HG03097 (cell line): ENCODE data around the gene LTA.
"Not testable (repeated sequence)": the region's sequence is repeated elsewhere in the genome, so short reads cannot be mapped to it uniquely, and the experiment has no call there.

ENCODE experiments used
- ATAC-seq: cut with Tn5 transposase; IDR thresholded peaks from one replicate; pipeline ENCODE4 v1.9.1; 2021; ENCODE audit not compliant: unreplicated experiment, low FRiP score

Gene LTA

DNA sequence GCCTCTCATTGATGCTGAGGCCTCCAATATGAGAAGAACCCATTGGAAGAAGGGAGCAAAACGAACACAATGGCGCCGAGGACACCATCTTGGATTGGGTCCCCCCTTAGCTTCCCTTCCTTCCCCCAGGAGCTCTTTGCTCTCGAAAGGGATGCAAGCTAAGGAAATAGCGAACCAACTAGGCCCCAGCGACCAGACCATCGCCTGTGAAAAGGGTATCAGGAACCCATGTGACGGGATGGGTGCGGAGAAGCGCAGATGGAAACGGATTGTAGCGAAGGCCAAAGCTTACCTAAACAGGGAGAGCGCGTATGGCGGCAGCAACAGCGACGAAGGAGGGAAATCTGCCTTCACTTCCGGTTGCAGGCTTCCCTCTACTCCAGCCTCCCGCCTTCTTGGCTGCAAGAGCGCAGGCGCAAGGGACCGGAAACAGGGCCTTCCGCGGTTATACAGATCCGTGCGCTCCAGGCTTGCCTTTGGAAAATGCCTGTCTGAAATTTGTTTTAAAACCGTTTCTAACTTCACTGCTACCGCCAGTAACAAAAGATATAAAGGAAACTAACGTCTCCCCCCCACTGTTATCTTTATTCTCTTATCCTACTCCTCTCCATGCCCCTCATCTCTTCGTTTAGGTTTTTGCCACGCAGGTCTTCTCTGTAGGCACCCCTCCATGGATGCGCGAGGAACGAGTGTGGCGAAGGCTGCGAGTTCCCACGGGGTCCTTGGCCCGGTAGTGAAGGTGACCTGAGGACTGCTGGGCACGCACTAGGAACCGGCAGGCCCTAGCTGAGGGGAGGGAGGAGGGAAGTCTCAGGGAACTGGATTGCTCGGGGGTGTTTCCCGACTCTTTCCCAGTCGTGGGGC, 30.2 kb upstream of the LTA start, which contains the start of gene DDX39B:
Gene DDX39B (minus strand): TSS at position 346 of the 864 bp plus-strand sequence. CDS start 1,471 bp downstream, outside the sequence.
- peak; percentile 58 for ATAC-seq

DNA sequence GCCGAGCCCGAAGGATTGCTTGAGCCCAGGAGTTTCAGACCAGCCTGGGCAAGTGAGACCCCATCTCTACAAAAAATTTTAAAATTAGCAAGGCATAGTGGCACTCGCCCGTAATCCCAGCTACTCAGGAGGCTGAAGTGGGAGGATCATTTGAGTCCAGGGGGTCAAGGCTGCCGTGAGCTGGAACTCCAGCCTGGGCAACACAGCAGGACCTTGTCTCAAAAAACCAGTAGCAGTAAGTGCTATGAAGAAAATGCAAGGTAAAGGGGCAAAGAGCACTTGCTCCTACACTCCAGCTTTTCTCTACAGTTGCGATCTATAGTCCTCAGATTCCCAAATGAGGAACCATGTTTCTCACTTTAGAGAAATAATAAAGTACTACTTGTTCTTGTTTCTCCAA, 28.4 kb upstream of the LTA start:
- ATAC-seq: no peak

GRCh38 chr6:31544676-31545075, 27.4 kb upstream of the LTA start:
- no peak for ATAC-seq

DNA sequence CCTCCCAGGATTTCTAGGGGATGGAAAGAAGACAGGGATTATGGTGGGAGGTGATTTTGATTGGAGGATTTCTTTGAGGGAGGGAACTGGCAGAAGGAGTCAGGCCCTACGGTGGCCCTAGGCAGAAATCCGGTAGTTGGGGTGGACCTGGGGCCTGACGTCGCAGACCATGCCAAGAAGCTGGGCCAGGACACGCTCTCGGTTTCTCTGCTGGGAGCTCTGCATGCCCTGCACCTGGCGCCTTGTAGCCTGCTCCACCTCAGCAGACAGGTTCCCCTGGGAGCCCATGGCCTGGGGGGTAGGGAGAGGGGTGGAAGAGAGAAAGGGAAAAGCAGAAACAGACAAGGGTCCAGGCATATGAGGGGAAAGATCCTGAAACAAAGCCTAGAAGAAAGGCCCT, 26.8 kb upstream of the LTA start:
- no peak for ATAC-seq

DNA sequence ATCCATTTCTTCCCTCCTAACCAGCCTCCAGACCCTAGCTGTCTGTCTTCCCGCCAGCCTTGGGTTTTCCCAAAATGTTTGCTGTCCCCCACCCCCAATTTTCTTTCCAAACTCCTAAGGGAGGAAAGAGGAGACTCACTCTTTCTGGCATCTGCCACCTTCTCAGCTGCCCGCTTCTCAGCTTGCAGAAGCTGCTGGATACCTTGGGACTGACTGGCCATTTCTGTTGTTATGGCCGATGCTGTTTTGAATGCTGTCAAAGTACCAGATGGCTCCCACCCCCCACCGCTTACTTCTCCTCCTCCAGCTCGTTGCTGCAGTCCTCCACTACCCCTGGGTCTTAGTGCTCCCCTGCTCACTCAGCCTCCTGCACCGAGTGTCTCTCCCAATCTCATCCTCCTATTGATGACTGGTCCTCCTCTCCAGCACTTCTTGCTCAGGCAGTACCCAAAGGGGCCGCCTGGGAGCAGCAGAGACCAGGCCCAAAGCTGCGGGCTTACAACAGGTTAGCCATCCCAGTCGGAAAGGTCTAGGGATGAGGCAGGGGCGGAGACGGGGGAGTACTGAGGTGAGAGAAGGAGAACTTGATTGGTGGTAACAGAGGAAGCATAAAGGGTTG, 25.6 kb upstream of the LTA start, which contains the start of gene ATP6V1G2:
Gene ATP6V1G2 (minus strand): TSS at position 270 of the 619 bp plus-strand sequence. CDS start 49 bp downstream, at position 221.
- peak; percentile 45 for ATAC-seq

DNA sequence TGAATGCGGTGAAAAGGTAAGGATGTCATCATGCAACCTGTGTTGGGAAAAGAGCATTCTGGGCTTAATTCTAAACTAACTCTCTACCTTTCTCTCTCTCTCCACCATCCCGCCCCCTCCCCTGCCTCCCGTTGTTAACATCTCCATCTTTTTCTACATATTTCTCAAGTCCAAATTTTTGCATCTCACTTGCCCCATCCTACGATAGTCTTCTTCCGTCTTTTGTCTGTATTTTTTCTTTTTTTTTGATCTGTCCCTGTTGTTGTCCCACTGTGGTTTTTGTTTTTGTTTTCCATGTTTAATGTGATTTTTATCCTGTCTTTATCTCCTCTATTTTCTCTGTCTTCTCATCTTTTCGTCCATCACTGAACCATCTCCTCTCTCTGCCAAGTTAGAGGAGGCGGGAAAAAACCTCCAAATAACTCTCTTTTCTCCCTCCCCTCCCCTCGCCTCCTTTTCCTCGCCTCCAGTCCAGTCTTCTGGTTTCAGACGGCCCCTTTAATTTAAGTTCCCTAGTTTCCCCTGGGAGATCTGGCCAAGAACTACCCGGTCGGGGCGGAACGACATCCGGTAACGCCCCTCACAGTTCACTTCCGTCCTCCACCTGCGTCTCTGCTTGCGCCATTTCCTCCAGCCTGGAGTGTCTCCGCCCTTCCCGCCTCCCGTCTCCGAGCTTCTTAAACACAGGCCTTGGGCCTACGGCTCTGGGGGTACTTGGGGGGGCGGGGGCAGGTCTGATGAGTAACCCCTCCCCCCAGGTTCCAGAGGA, 24.9 kb upstream of the LTA start, which contains the start of gene NFKBIL1:
Gene NFKBIL1 (plus strand): TSS at position 651 of the 769 bp plus-strand sequence. CDS start 87 bp downstream, at position 738.
- ATAC-seq: peak; percentile 53

DNA sequence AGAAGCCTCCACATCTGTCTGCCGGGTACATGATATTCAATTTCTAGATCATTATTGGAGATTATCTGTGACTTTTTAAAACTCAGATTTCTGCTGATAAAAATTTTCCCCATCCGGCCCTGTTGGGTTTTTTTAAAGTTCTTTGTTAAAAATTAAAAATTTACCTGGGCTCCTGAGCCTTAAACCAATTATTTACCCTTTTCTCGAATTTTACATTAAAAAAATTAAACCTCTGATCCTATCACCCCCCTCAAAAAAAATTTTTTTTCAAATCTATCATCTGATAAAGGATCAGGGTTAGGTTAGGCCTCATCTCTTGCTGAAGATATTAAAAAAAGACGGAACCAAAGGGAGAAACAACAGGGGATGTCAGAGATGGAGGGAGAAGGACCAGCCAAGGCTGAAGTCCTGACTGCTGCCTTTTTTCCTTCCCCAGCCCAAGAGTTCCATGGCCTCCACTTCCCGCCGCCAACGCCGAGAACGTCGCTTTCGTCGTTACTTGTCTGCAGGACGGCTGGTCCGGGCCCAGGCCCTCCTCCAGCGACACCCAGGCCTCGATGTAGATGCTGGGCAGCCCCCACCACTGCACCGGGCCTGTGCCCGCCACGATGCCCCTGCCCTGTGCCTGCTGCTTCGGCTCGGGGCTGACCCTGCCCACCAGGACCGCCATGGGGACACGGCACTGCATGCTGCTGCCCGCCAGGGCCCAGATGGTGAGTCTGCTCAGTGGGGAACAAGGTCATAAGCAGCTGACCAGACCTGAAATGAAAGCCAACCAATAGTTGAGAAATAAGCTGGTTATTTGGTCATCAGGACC, 24.2 kb upstream of the LTA start:
- ATAC-seq: no peak

DNA sequence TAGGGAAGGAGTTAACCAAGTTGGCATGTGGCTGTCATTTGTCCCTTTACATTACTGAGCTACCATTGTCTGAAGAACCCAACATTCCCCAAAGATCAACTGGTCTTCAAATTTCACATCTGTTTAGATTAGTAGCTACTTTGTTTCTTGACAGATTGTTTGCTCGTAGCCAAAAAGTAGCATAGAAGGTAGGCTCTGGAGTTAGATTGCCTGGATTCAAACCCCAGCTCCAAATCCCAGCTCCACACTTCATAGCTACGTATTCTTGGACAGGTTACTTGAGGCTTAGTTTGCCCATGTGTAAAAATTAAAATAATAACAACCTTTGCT, 23.6 kb upstream of the LTA start:
- no peak for ATAC-seq

- not testable (repeated sequence) for ATAC-seq
Observed at GRCh38 chr6:31551371-31551770, 20.7 kb upstream of the LTA start.

DNA sequence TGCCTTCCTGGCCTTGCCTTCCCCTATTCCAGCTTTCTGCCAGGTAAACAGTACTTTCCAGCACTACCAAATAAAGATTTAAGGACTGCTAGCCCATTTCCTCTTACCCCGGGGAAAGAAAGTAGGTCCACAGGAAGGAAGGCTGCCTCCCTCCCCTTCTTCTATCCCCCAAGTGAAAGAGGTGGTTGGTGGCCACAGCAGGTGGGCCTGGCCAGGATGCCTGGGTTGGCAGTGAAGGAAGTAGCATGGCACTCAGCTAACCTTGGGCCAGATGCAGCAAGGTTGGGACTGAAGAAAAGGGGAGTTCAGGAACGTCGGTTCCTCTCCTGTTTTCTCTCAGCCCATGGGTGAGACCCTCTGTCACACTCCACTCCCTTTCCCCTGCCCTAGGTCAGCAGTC, 15.8 kb upstream of the LTA start:
- no peak for ATAC-seq

GRCh38 chr6:31557443-31558317, 14.4 kb upstream of the LTA start:
- ATAC-seq: no peak

DNA sequence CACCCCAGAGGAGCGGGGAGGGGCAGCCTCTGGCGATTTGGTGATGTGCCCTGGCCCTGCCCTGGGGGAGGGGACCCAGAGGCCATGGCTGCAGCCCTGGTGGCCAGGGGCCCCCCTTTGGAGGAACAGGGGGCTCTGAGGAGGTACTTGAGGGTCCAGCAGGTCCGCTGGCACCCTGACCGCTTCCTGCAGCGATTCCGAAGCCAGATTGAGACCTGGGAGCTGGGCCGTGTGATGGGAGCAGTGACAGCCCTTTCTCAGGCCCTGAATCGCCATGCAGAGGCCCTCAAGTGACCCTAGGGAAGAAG, 13.8 kb upstream of the LTA start:
- no peak for ATAC-seq

DNA sequence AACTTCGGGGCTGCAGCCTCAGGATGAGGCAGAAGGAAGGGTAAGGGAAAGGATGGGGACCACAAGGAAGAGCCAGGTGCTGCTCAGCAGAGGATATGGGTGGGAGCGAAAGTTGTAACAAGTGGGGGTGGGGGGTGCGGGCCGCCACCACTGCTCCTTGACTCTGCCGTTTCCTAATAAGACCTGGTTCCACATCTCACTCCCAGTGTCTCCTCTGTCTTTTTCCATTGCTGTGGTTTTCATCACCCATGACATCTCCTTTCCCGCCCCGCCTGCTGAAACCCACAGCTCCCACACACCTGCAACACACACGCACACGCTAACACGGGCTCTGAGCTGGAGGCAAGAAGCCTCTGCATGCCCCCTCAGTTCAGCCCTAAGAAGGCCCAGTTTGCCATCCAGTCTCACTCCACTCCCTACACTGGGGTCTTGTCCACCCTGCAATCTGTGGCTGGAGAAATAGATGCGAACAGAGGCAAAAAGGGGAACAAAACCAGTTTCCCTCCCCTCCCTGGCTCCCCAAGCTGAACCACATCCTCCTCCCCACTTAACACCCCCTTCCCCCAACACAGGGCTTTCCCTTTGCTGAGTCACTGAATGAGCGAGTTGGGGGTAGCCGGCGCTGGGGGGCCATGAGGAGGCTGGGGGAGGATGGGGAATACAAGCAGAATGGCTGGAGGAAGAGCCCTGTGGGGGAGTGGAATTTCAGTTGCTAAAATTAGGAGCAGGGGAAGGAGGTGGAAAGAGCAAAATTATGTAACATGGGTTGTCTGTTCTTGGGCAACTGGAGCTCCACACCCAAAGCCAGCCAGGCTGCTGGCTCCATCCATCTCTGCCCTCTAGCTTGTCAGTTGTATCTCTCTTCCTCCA, 13.2 kb upstream of the LTA start:
- ATAC-seq: no peak

DNA sequence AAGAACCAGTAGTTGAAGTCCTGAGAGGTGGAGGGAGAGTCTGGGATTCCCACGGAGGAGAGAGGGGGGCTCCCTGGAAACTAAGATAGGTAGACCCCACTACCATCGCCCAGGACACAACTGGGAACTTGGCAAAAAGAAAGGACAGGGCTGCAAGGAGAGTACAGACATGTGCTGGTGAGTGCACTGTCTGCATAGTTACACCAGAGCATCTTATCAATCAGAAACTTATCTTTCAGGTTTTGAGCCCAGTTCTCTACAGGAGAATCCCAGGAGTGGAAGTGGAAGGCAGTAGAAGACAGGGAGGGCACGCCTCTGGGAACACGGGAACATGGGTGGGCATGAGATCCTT, 12.5 kb upstream of the LTA start:
- ATAC-seq: no peak

GRCh38 chr6:31559958-31560696, 12.0 kb upstream of the LTA start:
- ATAC-seq: peak; percentile 60

DNA sequence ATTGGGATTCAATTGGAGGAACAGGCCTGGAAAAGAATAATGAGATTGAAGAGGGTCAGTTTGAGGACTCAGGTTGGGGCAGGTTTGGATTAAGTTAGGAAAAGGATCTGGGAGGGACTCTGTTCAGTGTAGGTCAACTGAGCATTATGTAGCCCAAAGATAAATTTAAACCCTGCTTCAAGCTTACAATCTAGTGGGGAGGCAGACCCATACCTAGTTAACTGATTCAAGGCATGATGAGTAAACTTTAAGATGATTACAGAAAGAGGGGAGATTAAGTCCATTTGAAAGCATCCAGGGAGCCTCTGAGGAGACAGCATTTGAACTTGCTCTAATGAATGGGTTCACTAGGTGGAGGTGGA, 11.4 kb upstream of the LTA start:
- ATAC-seq: no peak

DNA sequence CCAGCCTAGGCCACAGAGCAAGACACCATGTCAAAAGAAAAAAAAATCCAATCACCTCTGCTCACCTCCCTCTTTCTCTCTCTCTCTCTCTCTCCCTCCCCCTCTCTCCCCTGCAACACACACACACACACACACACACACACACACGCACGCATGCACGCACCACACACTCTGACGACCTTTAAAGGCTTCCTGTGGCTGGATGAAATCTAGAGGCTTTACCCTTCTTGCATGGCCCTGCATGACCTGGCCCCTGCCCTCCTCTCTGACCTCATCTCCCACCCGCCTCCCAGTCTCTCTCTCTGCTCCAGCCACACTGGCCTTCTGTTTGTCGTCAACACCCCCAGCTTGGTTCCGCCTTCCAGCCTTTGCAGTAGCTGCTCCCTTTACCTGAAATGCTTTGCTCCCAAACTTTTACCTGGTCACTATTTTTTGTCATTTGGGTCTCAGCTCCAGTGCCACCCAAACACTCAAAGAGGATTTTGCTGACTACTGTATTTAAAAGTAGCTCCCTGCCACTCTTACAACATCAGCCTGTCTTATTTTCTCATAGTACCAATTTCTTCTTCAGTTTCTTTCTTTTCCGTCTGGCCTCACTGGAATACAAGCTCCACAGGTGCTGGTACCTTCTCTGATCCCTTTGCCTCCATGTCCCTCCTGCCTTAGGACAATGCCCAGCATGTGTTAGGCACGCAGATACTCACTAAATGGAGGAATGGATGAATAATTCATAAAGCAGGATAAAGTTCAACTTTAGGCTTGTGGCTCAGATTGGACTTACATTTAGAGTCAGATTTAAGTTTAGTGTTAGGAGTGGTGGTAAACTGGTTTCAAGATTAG, 4.3 kb upstream of the LTA start:
- ATAC-seq: no peak
